NB4 (cell line): Measurements from ENCODE around the gene DFFB.

Experiments used
- DNase-seq: peaks from one replicate; pipeline ENCODE4 v3.0.0; 2010; ENCODE audit warnings: low read depth
- H3K4me3 ChIP-seq: one replicate; pipeline ENCODE4 v1.5.1; 2011; ENCODE audit warnings: mild to moderate bottlenecking, low read depth, low read length, moderate library complexity
- MYC ChIP-seq: IDR thresholded peaks from 2 replicates; pipeline ENCODE4 v1.6.1; 2011; ENCODE audit warnings: low read depth, low read length
- POLR2A ChIP-seq: IDR thresholded peaks from 2 replicates; pipeline ENCODE4 v1.6.1; 2011; ENCODE audit warnings: mild to moderate bottlenecking; ENCODE audit not compliant: insufficient read length; ENCODE audit errors: extremely low read depth
- TF ChIP-seq, protein P1 (sequence below): IDR thresholded peaks from one replicate; pipeline ENCODE4 v1.5.1; 2012; ENCODE audit warnings: low read depth, low read length
- TF ChIP-seq, protein P2 (sequence below): IDR thresholded peaks from 2 replicates; pipeline ENCODE4 v1.6.1; 2011; ENCODE audit warnings: low read depth, low read length

Gene DFFB

DNA sequence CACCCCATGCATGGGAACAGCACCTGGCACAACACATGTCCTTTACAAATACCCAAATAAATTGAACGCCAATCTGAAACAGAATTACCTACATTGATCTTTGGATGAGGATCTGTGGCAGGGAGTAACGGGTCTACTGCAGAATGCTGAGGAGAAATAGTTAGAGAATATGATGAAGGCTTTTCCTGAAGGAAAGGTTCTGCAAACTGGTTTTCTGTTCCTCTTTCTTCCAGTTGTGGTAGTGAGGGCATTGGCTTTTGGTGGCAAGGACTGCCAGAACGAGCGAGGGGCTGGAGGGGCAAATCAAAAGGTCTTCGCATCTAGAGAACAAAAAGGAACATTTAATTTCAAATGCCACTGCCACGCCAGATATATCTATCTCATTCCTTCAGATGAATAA is 20.1 kb upstream of the DFFB start:
- H3K4me3 ChIP-seq, result no peak overlapping the region
- TF ChIP-seq MYC (no peak), POLR2A (no peak)
- TF ChIP-seq, protein P1, sequence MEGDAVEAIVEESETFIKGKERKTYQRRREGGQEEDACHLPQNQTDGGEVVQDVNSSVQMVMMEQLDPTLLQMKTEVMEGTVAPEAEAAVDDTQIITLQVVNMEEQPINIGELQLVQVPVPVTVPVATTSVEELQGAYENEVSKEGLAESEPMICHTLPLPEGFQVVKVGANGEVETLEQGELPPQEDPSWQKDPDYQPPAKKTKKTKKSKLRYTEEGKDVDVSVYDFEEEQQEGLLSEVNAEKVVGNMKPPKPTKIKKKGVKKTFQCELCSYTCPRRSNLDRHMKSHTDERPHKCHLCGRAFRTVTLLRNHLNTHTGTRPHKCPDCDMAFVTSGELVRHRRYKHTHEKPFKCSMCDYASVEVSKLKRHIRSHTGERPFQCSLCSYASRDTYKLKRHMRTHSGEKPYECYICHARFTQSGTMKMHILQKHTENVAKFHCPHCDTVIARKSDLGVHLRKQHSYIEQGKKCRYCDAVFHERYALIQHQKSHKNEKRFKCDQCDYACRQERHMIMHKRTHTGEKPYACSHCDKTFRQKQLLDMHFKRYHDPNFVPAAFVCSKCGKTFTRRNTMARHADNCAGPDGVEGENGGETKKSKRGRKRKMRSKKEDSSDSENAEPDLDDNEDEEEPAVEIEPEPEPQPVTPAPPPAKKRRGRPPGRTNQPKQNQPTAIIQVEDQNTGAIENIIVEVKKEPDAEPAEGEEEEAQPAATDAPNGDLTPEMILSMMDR, result no peak
- TF ChIP-seq, protein P2, sequence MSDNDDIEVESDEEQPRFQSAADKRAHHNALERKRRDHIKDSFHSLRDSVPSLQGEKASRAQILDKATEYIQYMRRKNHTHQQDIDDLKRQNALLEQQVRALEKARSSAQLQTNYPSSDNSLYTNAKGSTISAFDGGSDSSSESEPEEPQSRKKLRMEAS, result no peak
- no peak for DNase-seq

DNA sequence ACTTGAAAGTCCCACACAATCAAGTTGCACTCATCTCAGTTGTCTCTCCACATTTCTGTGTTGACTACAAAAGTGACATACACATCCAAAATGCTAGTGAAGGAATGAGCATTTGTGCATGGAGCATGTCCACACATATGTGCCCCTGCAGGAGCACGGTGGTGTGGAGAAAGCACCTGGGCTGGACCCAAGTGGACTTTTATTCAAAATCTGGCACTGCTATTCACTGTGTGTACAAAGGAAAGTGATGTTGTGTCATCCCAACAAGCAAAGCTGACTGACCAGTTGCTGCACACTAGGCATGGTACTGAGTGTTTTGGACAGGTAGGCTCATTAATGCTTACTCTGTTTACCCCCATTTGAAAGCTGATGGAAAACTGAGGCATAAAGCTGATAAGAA is 19.6 kb upstream of the DFFB start:
- H3K4me3 ChIP-seq, result no peak overlapping the region
- TF ChIP-seq POLR2A, result no peak
- TF ChIP-seq, protein P1, result no peak
- TF ChIP-seq MYC, result no peak
- TF ChIP-seq, protein P2, result no peak
- no peak for DNase-seq

DNA sequence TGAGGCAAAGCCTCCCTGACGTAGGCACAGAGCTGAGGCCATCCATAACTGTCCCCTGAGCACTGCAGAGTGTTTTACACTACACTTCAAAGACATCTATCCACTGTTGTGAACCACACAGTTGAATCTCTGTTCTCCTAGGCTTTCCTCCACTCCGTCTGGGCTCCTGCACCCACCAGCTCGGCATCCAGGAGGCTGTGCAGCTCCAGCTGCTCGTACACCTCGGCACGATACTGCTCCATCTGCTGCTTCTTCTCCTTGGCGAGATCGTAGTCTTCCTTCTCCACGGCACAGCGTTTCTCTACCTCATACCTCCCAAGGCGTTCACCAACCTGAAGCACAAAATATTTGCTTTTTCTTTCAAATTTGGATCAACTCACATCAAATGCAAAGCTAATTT is 18.5 kb upstream of the DFFB start:
- TF ChIP-seq, protein P1, result no peak
- no peak overlapping the region for H3K4me3 ChIP-seq
- DNase-seq, result no peak

DNA sequence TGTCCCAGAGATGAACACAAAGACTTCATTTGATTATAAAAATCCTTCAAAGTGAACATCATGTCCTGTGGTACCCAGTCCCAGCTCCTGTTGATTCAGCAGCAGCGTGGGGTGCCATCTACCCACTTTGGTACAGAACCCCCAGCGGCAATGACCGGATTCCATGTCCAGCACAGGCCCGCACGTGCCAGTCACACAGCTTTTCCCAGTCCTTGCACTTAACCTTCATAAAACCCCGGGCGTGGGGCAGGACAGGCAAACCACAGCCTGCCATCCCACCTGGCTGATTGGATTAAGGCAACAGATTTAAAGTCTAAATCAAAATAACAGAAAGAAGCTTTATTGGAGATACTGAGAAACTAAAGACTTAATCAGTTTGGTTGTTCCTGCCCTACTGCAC is 15.8 kb upstream of the DFFB start:
- DNase-seq, result no peak
- no peak overlapping the region for H3K4me3 ChIP-seq
- TF ChIP-seq, protein P2, result no peak
- TF ChIP-seq, protein P1, result no peak
- TF ChIP-seq MYC, result no peak
- no peak for TF ChIP-seq POLR2A

DNA sequence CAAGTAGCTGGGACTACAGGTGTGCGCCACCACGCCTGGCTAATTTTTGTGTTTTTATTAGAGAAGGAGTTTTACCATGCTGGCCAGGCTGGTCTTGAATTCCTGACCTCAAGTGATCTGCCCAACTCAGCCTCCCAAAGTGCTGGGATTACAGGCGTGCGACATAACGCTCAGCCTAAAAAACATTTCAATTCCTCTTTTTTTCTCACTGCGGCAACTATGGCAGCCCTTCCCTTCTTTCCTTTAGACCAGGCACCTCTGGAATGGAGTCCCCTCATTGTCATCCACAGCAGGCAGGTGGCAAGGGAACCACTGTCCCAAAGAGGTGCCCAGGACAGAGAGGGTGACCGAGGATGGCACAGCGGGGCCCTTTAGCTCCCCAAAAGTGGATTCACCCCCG is 14.4 kb upstream of the DFFB start:
- TF ChIP-seq, protein P2, result no peak
- TF ChIP-seq MYC, result no peak
- no peak for TF ChIP-seq POLR2A
- TF ChIP-seq, protein P1, result no peak
- no peak for DNase-seq
- H3K4me3 ChIP-seq, result no peak overlapping the region

DNA sequence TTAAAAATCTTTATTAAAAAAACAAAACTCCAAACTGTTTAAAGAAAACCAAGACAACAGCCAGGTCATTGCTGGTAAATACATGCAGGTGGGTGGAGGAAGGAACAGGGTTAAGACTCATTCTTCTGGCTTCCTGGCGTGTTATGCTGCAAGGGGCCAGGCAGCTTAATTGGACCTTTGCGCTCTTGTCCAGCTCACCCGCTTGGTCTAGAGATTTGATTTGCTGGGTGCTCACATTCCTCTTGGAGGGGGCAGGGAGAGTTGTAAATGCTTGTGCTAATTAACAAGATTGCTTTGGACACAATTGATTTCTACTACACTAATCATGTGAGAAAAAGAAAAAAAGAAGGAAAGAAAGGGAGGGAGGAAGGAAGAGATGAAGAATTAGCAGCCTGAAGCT is 10.7 kb upstream of the DFFB start:
- no peak overlapping the region for H3K4me3 ChIP-seq
- DNase-seq, result no peak
- TF ChIP-seq, protein P1, result no peak
- no peak for TF ChIP-seq MYC
- TF ChIP-seq POLR2A, result no peak
- TF ChIP-seq, protein P2, result no peak
